Measurements from ENCODE around the gene KHDRBS2. TPM values are rescaled to one million over a fixed set of nuclear protein-coding genes. Genes with fewer than 3 reads are reported as not detected.

Gene KHDRBS2
- total and polyA plus RNA-seq, 2 of the 4 experiments (the other 2 are of a cell fraction): not detected

DNA sequence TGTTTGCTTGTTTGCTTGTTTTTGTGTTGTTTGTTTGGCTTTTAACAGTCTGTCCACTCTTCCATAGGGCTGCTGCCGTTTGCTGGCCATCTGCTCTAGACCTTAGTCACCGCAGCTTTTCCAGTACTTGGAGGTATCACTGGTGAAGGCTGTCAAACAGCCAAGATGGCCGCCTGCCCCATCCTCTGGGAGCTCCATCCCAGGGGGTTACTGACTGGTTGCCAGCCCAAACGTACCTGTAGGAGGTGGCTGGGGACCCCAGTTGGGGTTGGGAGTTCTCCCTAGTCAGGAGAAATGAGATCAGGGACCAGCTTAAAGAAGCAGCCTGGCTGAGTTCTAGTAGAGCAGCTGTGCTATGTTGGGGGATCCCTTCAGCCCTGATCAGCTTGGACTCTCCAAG lies 418.4 kb downstream of the KHDRBS2 start:
- ChIA-PET POLR2A (ENCODE audit: unreplicated experiment) (no interaction called here), CTCF (no interaction called here)
- Histone ChIP-seq H3K23ac (ENCODE audit: low read depth, low read length) (no peak overlapping the region), H3K56ac (ENCODE audit: extremely low read depth, insufficient read depth, low read length) (no peak overlapping the region), H3K14ac (replicated peaks; ENCODE audit: low read depth, low read length) (no peak overlapping the region), H3K4ac (ENCODE audit: low read depth, low read length) (no peak overlapping the region), H3K18ac (ENCODE audit: low read depth, low read length) (no peak overlapping the region), H3K4me2 (ENCODE audit: low read depth, low read length) (no peak overlapping the region), H3K27ac (ENCODE audit: insufficient read depth, low read length) (no peak overlapping the region), H3K9me3 (ENCODE audit: control insufficient read depth, insufficient read depth, low read length) (peaks cover 20% of the 10 kb centered on the region), H3K36me3 (ENCODE audit: control insufficient read depth, insufficient read depth, low read length) (no peaks in the 10 kb centered on the region), H3K27me3 (ENCODE audit: control insufficient read depth, insufficient read depth, low read length) (no peaks in the 10 kb centered on the region), H2BK20ac (ENCODE audit: low read depth, low read length) (no peak overlapping the region), H4K20me1 (ENCODE audit: insufficient read depth, low read length) (no peaks in the 10 kb centered on the region), H2AFZ (replicated peaks; ENCODE audit: low read length, poor library complexity) (no peak overlapping the region), H3K79me1 (ENCODE audit: low read depth in 1 of 2, low read length in 2 of 2) (no peaks in the 10 kb centered on the region), H2BK5ac (ENCODE audit: low read depth, low read length, poor library complexity, severe bottlenecking) (no peak overlapping the region), H3K9ac (ENCODE audit: low read depth, low read length) (no peak overlapping the region), H2BK15ac (ENCODE audit: low read depth, low read length) (no peak overlapping the region), H2AK9ac (replicated peaks; ENCODE audit: low read depth, low read length, poor library complexity) (no peak overlapping the region), H4K5ac (ENCODE audit: low read depth, low read length) (no peak overlapping the region), H2AK5ac (ENCODE audit: low read depth, low read length) (no peak overlapping the region), H2BK120ac (ENCODE audit: low read depth, low read length) (no peak overlapping the region), H4K8ac (ENCODE audit: low read depth in 2 of 2, low read length in 2 of 2) (no peak overlapping the region), H4K91ac (ENCODE audit: insufficient read depth, low read depth, low read length) (no peak overlapping the region), H3K4me3 (ENCODE audit: insufficient read depth, low read depth, low read length) (no peak overlapping the region), H3K9me1 (ENCODE audit: insufficient read depth, low read length) (no peaks in the 10 kb centered on the region), H3K4me1 (ENCODE audit: control insufficient read depth, insufficient read depth, low read length) (no peaks in the 10 kb centered on the region)
- no peak for TF ChIP-seq CHD1 (IDR thresholded peaks at IDR 0.05; ENCODE audit: low read depth, low read length)
- no peak for TF ChIP-seq RFX5 (IDR thresholded peaks at IDR 0.05; ENCODE audit: low read depth, low read length)
- TF ChIP-seq CEBPB (IDR thresholded peaks at IDR 0.05; ENCODE audit: low read depth, low read length): no peak
- TF ChIP-seq SMC3 (IDR thresholded peaks at IDR 0.05; ENCODE audit: low read depth, low read length): no peak
- TF ChIP-seq, protein P1, sequence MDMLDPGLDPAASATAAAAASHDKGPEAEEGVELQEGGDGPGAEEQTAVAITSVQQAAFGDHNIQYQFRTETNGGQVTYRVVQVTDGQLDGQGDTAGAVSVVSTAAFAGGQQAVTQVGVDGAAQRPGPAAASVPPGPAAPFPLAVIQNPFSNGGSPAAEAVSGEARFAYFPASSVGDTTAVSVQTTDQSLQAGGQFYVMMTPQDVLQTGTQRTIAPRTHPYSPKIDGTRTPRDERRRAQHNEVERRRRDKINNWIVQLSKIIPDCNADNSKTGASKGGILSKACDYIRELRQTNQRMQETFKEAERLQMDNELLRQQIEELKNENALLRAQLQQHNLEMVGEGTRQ (IDR thresholded peaks at IDR 0.05; ENCODE audit: low read depth, low read length): no peak
- no peak for TF ChIP-seq POLR2A (IDR thresholded peaks at IDR 0.05; ENCODE audit: low read depth, low read length)
- TF ChIP-seq, protein P2, sequence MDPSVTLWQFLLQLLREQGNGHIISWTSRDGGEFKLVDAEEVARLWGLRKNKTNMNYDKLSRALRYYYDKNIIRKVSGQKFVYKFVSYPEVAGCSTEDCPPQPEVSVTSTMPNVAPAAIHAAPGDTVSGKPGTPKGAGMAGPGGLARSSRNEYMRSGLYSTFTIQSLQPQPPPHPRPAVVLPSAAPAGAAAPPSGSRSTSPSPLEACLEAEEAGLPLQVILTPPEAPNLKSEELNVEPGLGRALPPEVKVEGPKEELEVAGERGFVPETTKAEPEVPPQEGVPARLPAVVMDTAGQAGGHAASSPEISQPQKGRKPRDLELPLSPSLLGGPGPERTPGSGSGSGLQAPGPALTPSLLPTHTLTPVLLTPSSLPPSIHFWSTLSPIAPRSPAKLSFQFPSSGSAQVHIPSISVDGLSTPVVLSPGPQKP (IDR thresholded peaks at IDR 0.05; ENCODE audit: borderline replicate concordance, low read depth, low read length): no peak
- TF ChIP-seq RAD21 (IDR thresholded peaks at IDR 0.05; ENCODE audit: low read length): no peak
- ATAC-seq (ENCODE audit: low read depth) (no peak), DNase-seq (no peak)
- intact Hi-C loops (cut with micrococcal nuclease): no loop called here
- dilution Hi-C loops (cut with HindIII; ENCODE audit: low sequenced_read_pairs, unreplicated experiment): no loop called here
- no CpG with 5 or more reads among the region's 4 CpGs for WGBS, 2 experiments (ENCODE audit: extremely low coverage in 2 of 2, insufficient read length in 1 of 2)
- in situ Hi-C loops (cut with MboI; ENCODE audit: low sequenced_read_pairs): no loop called here
- no TSS peak for BruUV-seq (replicated peaks)

All from IMR-90 (cell line).